Right lobe of liver (tissue), 6 donors: ENCODE measurements around the gene HNMT. TPM values are rescaled to one million over a fixed set of nuclear protein-coding genes. Genes with fewer than 3 reads are reported as not detected.

ENCODE experiments used
- ATAC-seq, 4 donors: fragments of 200-7000 bp; cut with Tn5 transposase; one replicate each; pipeline ENCODE4 v1.9.1; 2020; ENCODE audit warnings: mild to moderate bottlenecking in 4 of 4, moderate library complexity in 4 of 4
- DNase-seq, 3 donors: peaks; one replicate each; pipeline ENCODE4 v3.0.0-alpha.2; 2020
- H3K27ac ChIP-seq, 3 donors: fragments of 200-600 bp; one replicate each; pipeline ENCODE4 v1.8.0; 2022
- H3K27me3 ChIP-seq, 2 donors: fragments of 200-600 bp; one replicate each; pipeline ENCODE4 v1.8.0; 2022
- H3K36me3 ChIP-seq, 4 donors: fragments of 200-600 bp; sonication (generic) in 1 of 4; one replicate each; pipeline versions ENCODE4 v1.5.1 to v1.8.0; 2017 to 2022; ENCODE audit warnings: control low read depth in 1 of 4
- H3K4me1 ChIP-seq, 4 donors: fragments of 200-600 bp; sonication (generic) in 1 of 4; one replicate each; pipeline versions ENCODE4 v1.5.1 to v1.8.0; 2017 to 2022; ENCODE audit warnings: control low read depth in 1 of 4
- H3K4me3 ChIP-seq, 3 donors: fragments of 200-600 bp; one replicate each; pipeline ENCODE4 v1.8.0; 2022
- H3K9me3 ChIP-seq, 4 donors: fragments of 200-600 bp; sonication (generic) in 1 of 4; one replicate each; pipeline versions ENCODE4 v1.5.1 to v1.8.0; 2017 to 2022; ENCODE audit warnings: control low read depth in 1 of 4
- POLR2A ChIP-seq: fragments of 450-650 bp; IDR thresholded peaks from one replicate; pipeline ENCODE4 v1.6.1; 2017; ENCODE audit warnings: antibody characterized with exemption, mild to moderate bottlenecking
- WGBS: methylation state at CpG from one replicate; pipeline ENCODE4 v1.1.6; 2018; ENCODE audit warnings: low coverage, low lambda C conversion rate; ENCODE audit not compliant: insufficient coverage; ENCODE audit errors: missing lambda C conversion rate; 5-methylcytosine and 5-hydroxymethylcytosine counted together
- intact Hi-C, 2 donors: fragments of 100-400 bp; cut with DNase I; formaldehyde crosslinking; loops; one replicate each; pipeline versions ENCODE4 v1.11.2 to v1.14.1; 2022
- total RNA-seq, 6 experiments: library from RNA; depleted of rRNA in 2 of 6; stranded (reverse); fragments of >200 nt in 2 of 6; fragmentation: NEBNext Ultra II Directional in 3 of 6; extraction: Animal tissue kit (Norgen Biotek cat#: 25700) in 3 of 6; gene quantifications; one replicate each; pipeline versions ENCODE4 v1.1.0 to v1.2.4, GENCODE V29; 2016 to 2023
- TF ChIP-seq, protein P1 (sequence below), 4 donors: fragments of 200-600 bp in 3 of 4; fragments of 450-650 bp in 1 of 4; IDR thresholded peaks; one replicate each; pipeline versions ENCODE4 v1.5.1 to v1.8.0; 2016 to 2022; ENCODE audit warnings: antibody characterized with exemption in 4 of 4, mild to moderate bottlenecking in 2 of 4
- donor health status: DM: no; HTN: yes; CAD: no.
- donor health status: DM: no; HTN: no; CAD: no.
- donor health status: DM: no; HTN: no; CAD: no.
- donor health status: DM: no; HTN: yes; CAD: no.
- donor health status: DM: no; HTN: yes; CAD: no.

Gene HNMT
- total RNA-seq, 6 experiments from 2014 or later: 47.2 to 101 (median 59.8) TPM

DNA sequence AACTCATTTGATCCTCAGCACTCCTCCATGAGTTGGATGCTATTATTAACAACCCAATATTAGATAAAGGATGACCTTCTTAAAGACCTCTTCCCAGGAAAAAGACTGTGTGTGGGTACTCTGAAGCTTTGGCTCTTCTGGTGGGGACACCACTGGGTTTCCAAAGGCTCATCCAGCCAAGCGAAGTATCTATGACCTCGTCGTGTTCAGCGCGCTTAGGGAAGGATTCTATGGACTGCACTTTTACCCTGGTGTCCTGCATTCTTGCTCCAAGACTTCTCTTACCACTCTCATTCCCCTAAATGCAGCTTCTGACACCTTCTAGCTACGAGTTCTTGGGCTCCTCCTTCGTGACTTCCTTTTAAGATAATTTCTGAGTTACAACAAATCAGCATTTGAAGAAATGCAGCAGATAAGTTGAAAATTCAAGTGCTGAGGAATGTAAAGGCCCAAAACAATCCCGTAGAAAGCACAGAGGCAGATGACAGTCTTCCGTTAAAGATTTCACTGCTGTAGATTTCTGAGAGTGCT is 673 bp upstream of the HNMT start:
- Histone ChIP-seq H3K27me3 (no peaks in the 10 kb centered on the region), H3K9me3 (no peaks in the 10 kb centered on the region), H3K4me3 (peak overlapping the region in 2 of 3 donors; percentile 57 to 70), H3K4me1 (peaks cover 0 to 21% (median 3%) of the 10 kb centered on the region in 4 donors), H3K36me3 (peaks cover 0 to 6% (median 0%) of the 10 kb centered on the region in 4 donors), H3K27ac (peak overlapping the region; percentile 89 to 94 (median 94))
- WGBS: 5% methylated on average over 5 of the region's 9 CpGs
- no peak for DNase-seq
- intact Hi-C loops: no loop called here
- peak; percentile 28 to 58 (median 46) for ATAC-seq
- TF ChIP-seq POLR2A: no peak
- TF ChIP-seq, protein P1, sequence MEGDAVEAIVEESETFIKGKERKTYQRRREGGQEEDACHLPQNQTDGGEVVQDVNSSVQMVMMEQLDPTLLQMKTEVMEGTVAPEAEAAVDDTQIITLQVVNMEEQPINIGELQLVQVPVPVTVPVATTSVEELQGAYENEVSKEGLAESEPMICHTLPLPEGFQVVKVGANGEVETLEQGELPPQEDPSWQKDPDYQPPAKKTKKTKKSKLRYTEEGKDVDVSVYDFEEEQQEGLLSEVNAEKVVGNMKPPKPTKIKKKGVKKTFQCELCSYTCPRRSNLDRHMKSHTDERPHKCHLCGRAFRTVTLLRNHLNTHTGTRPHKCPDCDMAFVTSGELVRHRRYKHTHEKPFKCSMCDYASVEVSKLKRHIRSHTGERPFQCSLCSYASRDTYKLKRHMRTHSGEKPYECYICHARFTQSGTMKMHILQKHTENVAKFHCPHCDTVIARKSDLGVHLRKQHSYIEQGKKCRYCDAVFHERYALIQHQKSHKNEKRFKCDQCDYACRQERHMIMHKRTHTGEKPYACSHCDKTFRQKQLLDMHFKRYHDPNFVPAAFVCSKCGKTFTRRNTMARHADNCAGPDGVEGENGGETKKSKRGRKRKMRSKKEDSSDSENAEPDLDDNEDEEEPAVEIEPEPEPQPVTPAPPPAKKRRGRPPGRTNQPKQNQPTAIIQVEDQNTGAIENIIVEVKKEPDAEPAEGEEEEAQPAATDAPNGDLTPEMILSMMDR (IDR thresholded peaks at IDR 0.05): no peak

DNA sequence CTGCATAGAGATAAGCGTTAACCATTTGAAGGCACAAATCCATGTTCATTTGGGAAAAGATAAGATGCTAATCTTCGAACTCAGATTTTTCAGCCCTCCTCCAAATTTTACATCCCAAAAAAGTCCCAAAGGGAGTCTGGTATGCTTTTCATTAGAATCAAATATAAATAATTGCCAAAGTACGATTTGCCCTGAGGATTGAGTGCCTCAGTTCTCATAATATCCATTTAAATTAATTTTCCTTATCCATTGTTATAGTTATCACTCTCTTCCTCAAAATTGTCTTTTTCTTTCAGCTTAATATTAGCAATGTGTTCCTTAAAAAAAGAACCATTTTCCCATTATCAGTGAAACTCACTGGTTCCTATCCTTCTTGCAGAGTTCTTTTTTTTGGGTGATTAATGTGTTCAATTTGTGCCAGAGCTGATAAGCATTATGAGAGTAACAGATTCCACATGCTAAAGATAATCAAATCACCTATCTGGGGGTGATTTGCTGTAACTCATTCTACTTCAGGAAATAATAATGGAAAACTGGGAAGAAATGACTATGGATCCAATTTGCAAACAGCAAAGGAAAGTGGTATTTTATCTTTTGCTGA is 686 bp downstream of the HNMT start:
- peaks cover 0 to 34% (median 9%) of the 10 kb centered on the region in 4 donors for H3K4me1 ChIP-seq
- peak overlapping the region; percentile 89 to 94 (median 94) for H3K27ac ChIP-seq

DNA sequence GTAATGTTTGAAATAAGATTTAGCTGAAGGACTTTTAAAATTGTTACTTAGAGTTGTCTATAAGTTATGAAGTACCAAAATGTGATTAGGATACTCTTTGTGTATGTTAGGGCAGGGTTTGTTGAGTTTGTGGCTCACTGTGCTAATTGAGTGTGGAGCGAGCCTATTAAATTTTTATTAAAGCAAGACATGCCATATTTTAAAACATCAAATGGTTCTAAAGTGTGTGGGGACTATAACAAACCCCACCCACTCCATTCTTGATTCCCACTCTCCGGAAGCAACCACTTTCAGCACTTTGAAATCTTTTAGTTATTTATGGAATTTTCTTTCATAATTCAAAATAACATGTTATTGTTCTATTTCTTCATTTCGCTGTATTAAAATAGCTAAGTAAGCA is 1.8 kb downstream of the HNMT start:
- no peak for DNase-seq
- ATAC-seq: no peak
- no peaks in the 10 kb centered on the region for H3K27me3 ChIP-seq
- WGBS: 18% methylated on average over 3 of the region's 3 CpGs
- H3K4me1 ChIP-seq: peaks cover 0 to 36% (median 10%) of the 10 kb centered on the region in 4 donors
- intact Hi-C loops: no loop called here
- H3K9me3 ChIP-seq: no peaks in the 10 kb centered on the region
- H3K4me3 ChIP-seq: peak overlapping the region; percentile 48 to 70 (median 57)
- peaks cover 0 to 19% (median 2%) of the 10 kb centered on the region in 4 donors for H3K36me3 ChIP-seq
- TF ChIP-seq, protein P1 (IDR thresholded peaks at IDR 0.05): no peak
- TF ChIP-seq POLR2A: no peak
- H3K27ac ChIP-seq: peak overlapping the region; percentile 89 to 94 (median 94)

More for the DNA sequence above, 686 bp downstream of the HNMT start:
- Histone ChIP-seq H3K4me3 (peak overlapping the region; percentile 48 to 70 (median 57)), H3K27me3 (no peaks in the 10 kb centered on the region), H3K36me3 (peaks cover 0 to 10% (median 0%) of the 10 kb centered on the region in 4 donors), H3K9me3 (no peaks in the 10 kb centered on the region)
- TF ChIP-seq POLR2A: no peak
- ATAC-seq (peak in 1 of 4 donors; percentile 3), DNase-seq (no peak)
- intact Hi-C loops: no loop called here
- 13% methylated on average over 3 of the region's 3 CpGs for WGBS

DNA sequence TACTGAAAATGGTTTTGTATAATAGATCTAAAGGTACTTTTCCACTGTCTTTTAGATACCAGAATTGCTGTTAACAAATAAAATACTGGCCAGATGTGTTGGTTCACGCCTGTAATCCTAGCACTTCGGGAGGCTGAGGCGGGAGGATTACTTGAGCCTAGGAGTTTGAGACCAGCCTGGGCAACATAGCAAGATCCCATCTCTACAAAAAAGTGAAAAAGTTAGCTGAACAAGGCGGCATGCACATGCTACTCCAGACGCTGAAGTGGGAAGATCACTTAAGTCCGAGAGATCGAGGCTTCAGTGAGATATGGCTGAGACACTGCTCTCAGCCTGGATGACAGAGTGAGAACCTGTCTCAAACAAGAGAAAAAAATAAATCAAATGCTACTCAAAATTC is 2.8 kb downstream of the HNMT start:
- H3K27ac ChIP-seq: peak overlapping the region; percentile 89 to 94 (median 94)
- DNase-seq: no peak
- TF ChIP-seq, protein P1 (IDR thresholded peaks at IDR 0.05): no peak
- TF ChIP-seq POLR2A: no peak

More for the DNA sequence above, 2.8 kb downstream of the HNMT start:
- Histone ChIP-seq H3K4me3 (peak overlapping the region; percentile 48 to 70 (median 57)), H3K27me3 (no peaks in the 10 kb centered on the region), H3K9me3 (no peaks in the 10 kb centered on the region), H3K36me3 (peaks cover 0 to 27% (median 7%) of the 10 kb centered on the region in 4 donors), H3K4me1 (peaks cover 0 to 36% (median 10%) of the 10 kb centered on the region in 4 donors)
- 71% methylated on average over 7 of the region's 7 CpGs for WGBS
- ATAC-seq: no peak
- intact Hi-C loops: no loop called here
